Measurements from ENCODE around the gene ARHGEF37.

- no peak for TF ChIP-seq LEF1 (IDR thresholded peaks at IDR 0.05; ENCODE audit: borderline replicate concordance)
- no peak for TF ChIP-seq SP1 (IDR thresholded peaks at IDR 0.05)
- no peak for TF ChIP-seq BHLHE40 (IDR thresholded peaks at IDR 0.05; ENCODE audit: borderline replicate concordance)
- TF ChIP-seq FOXK2 (IDR thresholded peaks at IDR 0.05), result no peak
- TF ChIP-seq PKNOX1 (IDR thresholded peaks at IDR 0.05), result no peak
- no peak for TF ChIP-seq FOXM1 (IDR thresholded peaks at IDR 0.05; ENCODE audit: borderline replicate concordance)
- no peak for TF ChIP-seq ZNF384 (IDR thresholded peaks at IDR 0.05)
- no peak for TF ChIP-seq NFRKB (IDR thresholded peaks at IDR 0.05)
- no peak for TF ChIP-seq FOXA1 (IDR thresholded peaks at IDR 0.05)
- TF ChIP-seq HDGF (IDR thresholded peaks at IDR 0.05; ENCODE audit: borderline replicate concordance), result no peak
- TF ChIP-seq ELF4 (IDR thresholded peaks at IDR 0.05), result no peak
- TF ChIP-seq TARDBP (IDR thresholded peaks at IDR 0.05), result no peak
- no peak for TF ChIP-seq SUZ12 (IDR thresholded peaks at IDR 0.05)
- no peak for TF ChIP-seq ARNT (IDR thresholded peaks at IDR 0.05)
Observed at GRCh38 chr5:149682532-149683075, 101.3 kb downstream of the ARHGEF37 start.
